Stimulated activated CD4-positive, alpha-beta T cell treated with anti-CD3 and anti-CD28 coated beads, Interleukin-2, amount 100 ng/mL, for 48 hours (primary cell): ENCODE data around the gene OR11H1.
"Not testable (repeated sequence)": the region's sequence is repeated elsewhere in the genome, so short reads cannot be mapped to it uniquely, and the experiment has no call there.

ENCODE experiments used
- DNase-seq, 2 donors: peaks; one replicate each; pipeline ENCODE4 v3.0.0-alpha.2; 2020

OR11H1 gene, protein sequence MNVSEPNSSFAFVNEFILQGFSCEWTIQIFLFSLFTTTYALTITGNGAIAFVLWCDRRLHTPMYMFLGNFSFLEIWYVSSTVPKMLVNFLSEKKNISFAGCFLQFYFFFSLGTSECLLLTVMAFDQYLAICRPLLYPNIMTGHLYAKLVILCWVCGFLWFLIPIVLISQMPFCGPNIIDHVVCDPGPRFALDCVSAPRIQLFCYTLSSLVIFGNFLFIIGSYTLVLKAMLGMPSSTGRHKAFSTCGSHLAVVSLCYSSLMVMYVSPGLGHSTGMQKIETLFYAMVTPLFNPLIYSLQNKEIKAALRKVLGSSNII

DNA sequence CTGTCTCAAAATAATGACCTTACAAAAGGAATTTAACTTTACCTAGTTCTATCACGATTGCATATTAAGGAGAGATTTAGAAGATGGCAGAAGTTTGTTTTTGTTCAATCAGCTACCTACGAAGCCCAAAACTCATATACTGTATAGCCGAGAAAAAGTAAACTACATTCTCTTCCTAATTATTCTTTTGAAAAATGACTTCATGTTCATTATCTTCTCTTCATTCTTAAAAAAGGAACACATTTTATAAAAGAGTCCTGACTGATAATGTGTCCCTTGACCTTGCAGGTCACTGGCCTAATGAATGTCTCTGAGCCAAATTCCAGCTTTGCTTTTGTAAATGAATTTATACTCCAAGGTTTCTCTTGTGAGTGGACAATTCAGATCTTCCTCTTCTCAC is at the start of gene OR11H1:
OR11H1 (plus strand) TSS at position 301 of the 400 bp plus-strand sequence; CDS start at position 301, 0 bp downstream.
- DNase-seq, result not testable (repeated sequence)

DNA sequence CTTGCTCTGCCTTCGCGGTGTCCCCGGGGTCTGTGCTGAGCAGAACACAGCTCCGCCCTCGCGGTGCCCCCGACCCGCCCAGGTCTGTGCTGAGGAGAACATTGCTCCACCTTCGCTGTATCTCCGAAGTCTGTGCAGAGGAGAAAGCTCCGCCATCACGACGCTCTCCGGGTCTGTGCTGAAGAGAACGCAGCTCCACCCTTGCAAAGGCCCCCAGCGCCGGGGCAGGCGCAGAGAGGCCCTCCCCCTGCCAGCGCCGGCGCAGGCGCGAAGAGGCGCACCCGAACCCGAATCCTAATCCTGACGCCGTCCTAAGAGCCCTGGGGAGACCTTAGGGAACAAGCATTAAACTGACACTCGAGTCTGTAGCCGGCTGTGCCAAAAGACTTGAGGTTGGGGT is 18.0 kb upstream of the OR11H1 start:
- not testable (repeated sequence) for DNase-seq

DNA sequence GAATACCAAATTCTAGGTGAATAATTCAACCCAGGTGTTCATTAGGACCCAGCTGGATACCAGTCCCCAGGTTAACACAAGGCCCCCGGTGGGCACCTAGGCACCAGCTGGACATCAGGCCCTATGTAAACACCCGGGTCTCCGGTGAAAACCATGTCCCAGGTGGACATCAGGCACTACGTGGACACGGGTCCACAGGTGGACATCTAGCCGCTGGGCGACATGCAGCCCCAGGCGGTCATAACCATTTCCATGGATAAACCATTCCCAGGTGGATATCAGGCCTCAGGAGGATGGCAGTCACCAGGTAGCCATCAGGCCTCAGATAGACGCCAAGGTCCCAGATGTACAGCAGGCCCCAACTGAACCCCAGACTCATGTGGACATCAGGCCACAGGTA is 12.1 kb upstream of the OR11H1 start:
- not testable (repeated sequence) for DNase-seq

DNA sequence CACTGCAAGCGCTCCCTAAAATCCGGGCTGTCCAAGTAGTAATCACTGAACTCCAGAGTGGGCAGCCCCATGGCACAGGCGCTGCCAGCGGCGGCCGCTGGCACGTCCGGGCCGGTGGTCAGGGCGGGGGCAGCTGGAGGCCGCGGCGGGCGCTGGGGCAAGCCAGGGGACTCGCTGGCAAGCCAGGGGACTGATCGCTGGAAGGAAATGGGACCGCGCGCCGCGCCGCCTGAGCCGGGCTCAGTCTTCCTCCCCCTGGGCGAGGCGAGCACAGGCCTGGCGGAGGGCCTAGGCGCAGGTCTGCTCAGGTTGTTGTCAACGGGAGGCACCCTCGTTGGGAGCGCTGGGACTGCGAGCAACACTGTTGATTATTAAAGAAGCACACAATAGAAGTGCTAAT is 25.8 kb downstream of the OR11H1 start:
- DNase-seq, result not testable (repeated sequence)

DNA sequence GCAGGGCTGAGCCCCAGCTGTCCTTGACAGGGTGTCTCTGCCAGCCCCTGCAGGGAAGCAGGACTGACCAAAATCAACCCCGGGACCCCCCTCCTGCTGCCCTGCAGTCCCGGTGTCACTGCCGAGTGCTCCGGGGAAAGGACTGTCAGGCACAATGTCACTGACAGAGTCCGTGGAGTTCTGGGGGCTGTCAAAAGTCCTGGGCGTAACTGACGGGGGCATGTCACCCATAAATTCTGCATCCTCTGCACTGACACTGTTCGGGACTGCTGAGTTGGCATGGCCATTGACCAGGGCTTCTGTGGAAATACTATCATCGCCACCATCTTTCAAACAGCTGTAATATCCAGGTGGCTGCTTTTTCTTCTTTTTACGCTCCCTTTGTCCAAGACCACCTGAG is 35.5 kb downstream of the OR11H1 start:
- not testable (repeated sequence) for DNase-seq

DNA sequence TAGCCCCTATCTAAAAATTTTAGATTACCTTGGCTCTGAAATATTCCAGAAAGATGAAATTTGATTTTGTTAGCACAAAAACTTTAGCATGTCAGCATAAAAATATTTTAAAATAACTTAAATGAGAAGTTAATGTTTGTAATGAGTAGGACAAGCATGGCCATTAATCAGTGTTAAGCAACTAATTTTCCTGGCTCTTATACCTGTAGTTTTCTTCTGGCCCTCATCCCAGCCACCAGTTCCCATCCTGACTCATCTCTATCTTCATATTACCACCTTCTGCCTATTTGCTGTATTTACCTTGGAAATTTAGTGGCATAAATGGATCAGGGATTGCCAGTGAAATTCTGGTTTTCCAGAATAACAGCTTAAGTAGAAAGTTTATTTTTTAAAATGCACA is 37.1 kb downstream of the OR11H1 start:
- DNase-seq, result not testable (repeated sequence)
